ENCODE measurements around the gene XCL2. TPM values are rescaled to one million over a fixed set of nuclear protein-coding genes. Genes with fewer than 3 reads are reported as not detected.
"Not testable (repeated sequence)": the region's sequence is repeated elsewhere in the genome, so short reads cannot be mapped to it uniquely, and the experiment has no call there.

The XCL2 gene, protein sequence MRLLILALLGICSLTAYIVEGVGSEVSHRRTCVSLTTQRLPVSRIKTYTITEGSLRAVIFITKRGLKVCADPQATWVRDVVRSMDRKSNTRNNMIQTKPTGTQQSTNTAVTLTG
- polyA plus RNA-seq: 1 to 10 TPM in 1 of 4 donors, under 1 TPM in 1, not detected in 2; 0.42 to 1.1 TPM
- long read RNA-seq, donor 1: 0 reads
- long read RNA-seq, donor 2: 0 reads
- long read RNA-seq, donor 3, partial matches to known transcripts: 0 of 1 reads
- long read RNA-seq, donor 3, other reads (novel, unspliced or antisense): 0 of 1 reads
- long read RNA-seq, donor 4: 0 reads
- long read RNA-seq, donor 5: 0 reads
- long read RNA-seq, donor 6: 0 reads
- long read RNA-seq, donor 7: 0 reads
- long read RNA-seq, donor 8: 0 reads
- long read RNA-seq, donor 9: 0 reads
- long read RNA-seq, donor 10: 0 reads

GRCh38 chr1:168543840-168544498 is at the start of gene XCL2:
Gene XCL2 (minus strand): TSS chr1:168543997. CDS start chr1:168543964, 33 bp downstream.
- not testable (repeated sequence) for H3K4me3 ChIP-seq (ENCODE audit: low read depth in 1 of 3, low read length in 3 of 3); DNase-seq; H3K4me1 ChIP-seq (ENCODE audit: control insufficient read depth in 3 of 3, insufficient read depth in 2 of 3, low read depth in 1 of 3, low read length in 2 of 3); FAIRE-seq; H3K9me3 ChIP-seq (ENCODE audit: control insufficient read depth in 2 of 2, insufficient read depth in 1 of 2, low read depth in 1 of 2, low read length in 1 of 2); H3K36me3 ChIP-seq (ENCODE audit: control insufficient read depth in 3 of 3, insufficient read depth in 2 of 3, low read depth in 1 of 3, low read length in 3 of 3); H3K27ac ChIP-seq (ENCODE audit: low read depth in 1 of 3, low read length in 2 of 3); H3K27me3 ChIP-seq (ENCODE audit: control insufficient read depth in 3 of 3, insufficient read depth in 3 of 3, low read length in 3 of 3)
- WGBS, 3 donors: 62 to 69% (median 65%) methylated on average over 5 of the region's 8 CpGs

- no peak for FAIRE-seq
Observed at GRCh38 chr1:168591641-168592250, 47.9 kb upstream of the XCL2 start.

GRCh38 chr1:168591066-168591465 is 47.3 kb upstream of the XCL2 start:
- 93 to 98% (median 95%) methylated on average over 5 of the region's 5 CpGs for WGBS, 3 donors
- FAIRE-seq: no peak

More at GRCh38 chr1:168591641-168592250, 47.9 kb upstream of the XCL2 start:
- no peak for DNase-seq
- Histone ChIP-seq H3K27ac (ENCODE audit: low read depth in 1 of 3, low read length in 2 of 3) (no peak overlapping the region), H3K27me3 (ENCODE audit: control insufficient read depth in 3 of 3, insufficient read depth in 3 of 3, low read length in 3 of 3) (no peaks in the 10 kb centered on the region), H3K36me3 (ENCODE audit: control insufficient read depth in 3 of 3, insufficient read depth in 2 of 3, low read depth in 1 of 3, low read length in 3 of 3) (no peaks in the 10 kb centered on the region), H3K4me3 (ENCODE audit: low read depth in 1 of 3, low read length in 3 of 3) (no peak overlapping the region), H3K4me1 (ENCODE audit: control insufficient read depth in 3 of 3, insufficient read depth in 2 of 3, low read depth in 1 of 3, low read length in 2 of 3) (no peaks in the 10 kb centered on the region), H3K9me3 (ENCODE audit: control insufficient read depth in 2 of 2, insufficient read depth in 1 of 2, low read depth in 1 of 2, low read length in 1 of 2) (no peaks in the 10 kb centered on the region)
- WGBS, 3 donors: 36 to 56% (median 46%) methylated on average over 2 of the region's 2 CpGs

GRCh38 chr1:168589167-168589566 is 45.4 kb upstream of the XCL2 start:
- no peak overlapping the region for H3K4me3 ChIP-seq (ENCODE audit: low read depth in 1 of 3, low read length in 3 of 3)
- no peak for FAIRE-seq

More at GRCh38 chr1:168591066-168591465, 47.3 kb upstream of the XCL2 start:
- H3K36me3 ChIP-seq (ENCODE audit: control insufficient read depth in 3 of 3, insufficient read depth in 2 of 3, low read depth in 1 of 3, low read length in 3 of 3): no peaks in the 10 kb centered on the region
- H3K4me1 ChIP-seq (ENCODE audit: control insufficient read depth in 3 of 3, insufficient read depth in 2 of 3, low read depth in 1 of 3, low read length in 2 of 3): no peaks in the 10 kb centered on the region
- no peak overlapping the region for H3K4me3 ChIP-seq (ENCODE audit: low read depth in 1 of 3, low read length in 3 of 3)
- no peaks in the 10 kb centered on the region for H3K27me3 ChIP-seq (ENCODE audit: control insufficient read depth in 3 of 3, insufficient read depth in 3 of 3, low read length in 3 of 3)
- H3K9me3 ChIP-seq (ENCODE audit: control insufficient read depth in 2 of 2, insufficient read depth in 1 of 2, low read depth in 1 of 2, low read length in 1 of 2): no peaks in the 10 kb centered on the region
- H3K27ac ChIP-seq (ENCODE audit: low read depth in 1 of 3, low read length in 2 of 3): no peak overlapping the region
- no peak for DNase-seq

GRCh38 chr1:168585937-168586336 is 42.1 kb upstream of the XCL2 start:
- FAIRE-seq (no peak), DNase-seq (no peak)
- Histone ChIP-seq H3K4me3 (ENCODE audit: low read depth in 1 of 3, low read length in 3 of 3) (no peak overlapping the region), H3K9me3 (ENCODE audit: control insufficient read depth in 2 of 2, insufficient read depth in 1 of 2, low read depth in 1 of 2, low read length in 1 of 2) (no peaks in the 10 kb centered on the region), H3K27ac (ENCODE audit: low read depth in 1 of 3, low read length in 2 of 3) (no peak overlapping the region), H3K36me3 (ENCODE audit: control insufficient read depth in 3 of 3, insufficient read depth in 2 of 3, low read depth in 1 of 3, low read length in 3 of 3) (no peaks in the 10 kb centered on the region), H3K27me3 (ENCODE audit: control insufficient read depth in 3 of 3, insufficient read depth in 3 of 3, low read length in 3 of 3) (no peaks in the 10 kb centered on the region), H3K4me1 (ENCODE audit: control insufficient read depth in 3 of 3, insufficient read depth in 2 of 3, low read depth in 1 of 3, low read length in 2 of 3) (no peaks in the 10 kb centered on the region)
- WGBS, 3 donors: 63 to 100% (median 98%) methylated on average over 1 of the region's 1 CpG

More at GRCh38 chr1:168589167-168589566, 45.4 kb upstream of the XCL2 start:
- Histone ChIP-seq H3K36me3 (ENCODE audit: control insufficient read depth in 3 of 3, insufficient read depth in 2 of 3, low read depth in 1 of 3, low read length in 3 of 3) (no peaks in the 10 kb centered on the region), H3K27ac (ENCODE audit: low read depth in 1 of 3, low read length in 2 of 3) (no peak overlapping the region), H3K27me3 (ENCODE audit: control insufficient read depth in 3 of 3, insufficient read depth in 3 of 3, low read length in 3 of 3) (no peaks in the 10 kb centered on the region), H3K4me1 (ENCODE audit: control insufficient read depth in 3 of 3, insufficient read depth in 2 of 3, low read depth in 1 of 3, low read length in 2 of 3) (no peaks in the 10 kb centered on the region), H3K9me3 (ENCODE audit: control insufficient read depth in 2 of 2, insufficient read depth in 1 of 2, low read depth in 1 of 2, low read length in 1 of 2) (no peaks in the 10 kb centered on the region)
- DNase-seq: no peak
- 78 to 92% (median 79%) methylated on average over 2 of the region's 2 CpGs for WGBS, 3 donors

- DNase-seq (no peak), FAIRE-seq (no peak)
- Histone ChIP-seq H3K4me1 (ENCODE audit: control insufficient read depth in 3 of 3, insufficient read depth in 2 of 3, low read depth in 1 of 3, low read length in 2 of 3) (no peaks in the 10 kb centered on the region), H3K36me3 (ENCODE audit: control insufficient read depth in 3 of 3, insufficient read depth in 2 of 3, low read depth in 1 of 3, low read length in 3 of 3) (no peaks in the 10 kb centered on the region), H3K9me3 (ENCODE audit: control insufficient read depth in 2 of 2, insufficient read depth in 1 of 2, low read depth in 1 of 2, low read length in 1 of 2) (no peaks in the 10 kb centered on the region), H3K27me3 (ENCODE audit: control insufficient read depth in 3 of 3, insufficient read depth in 3 of 3, low read length in 3 of 3) (no peaks in the 10 kb centered on the region), H3K4me3 (ENCODE audit: low read depth in 1 of 3, low read length in 3 of 3) (no peak overlapping the region), H3K27ac (ENCODE audit: low read depth in 1 of 3, low read length in 2 of 3) (no peak overlapping the region)
- 79 to 89% (median 88%) methylated on average over 3 of the region's 3 CpGs for WGBS, 3 donors
Observed at GRCh38 chr1:168585191-168585590, 41.4 kb upstream of the XCL2 start.

GRCh38 chr1:168583571-168583970 is 39.8 kb upstream of the XCL2 start:
- Histone ChIP-seq H3K4me3 (ENCODE audit: low read depth in 1 of 3, low read length in 3 of 3) (no peak overlapping the region), H3K9me3 (ENCODE audit: control insufficient read depth in 2 of 2, insufficient read depth in 1 of 2, low read depth in 1 of 2, low read length in 1 of 2) (no peaks in the 10 kb centered on the region), H3K4me1 (ENCODE audit: control insufficient read depth in 3 of 3, insufficient read depth in 2 of 3, low read depth in 1 of 3, low read length in 2 of 3) (no peaks in the 10 kb centered on the region), H3K36me3 (ENCODE audit: control insufficient read depth in 3 of 3, insufficient read depth in 2 of 3, low read depth in 1 of 3, low read length in 3 of 3) (no peaks in the 10 kb centered on the region), H3K27me3 (ENCODE audit: control insufficient read depth in 3 of 3, insufficient read depth in 3 of 3, low read length in 3 of 3) (no peaks in the 10 kb centered on the region), H3K27ac (ENCODE audit: low read depth in 1 of 3, low read length in 2 of 3) (no peak overlapping the region)
- DNase-seq: no peak
- FAIRE-seq: no peak
- WGBS, 3 donors: 79 to 89% (median 88%) methylated on average over 6 of the region's 6 CpGs

DNA sequence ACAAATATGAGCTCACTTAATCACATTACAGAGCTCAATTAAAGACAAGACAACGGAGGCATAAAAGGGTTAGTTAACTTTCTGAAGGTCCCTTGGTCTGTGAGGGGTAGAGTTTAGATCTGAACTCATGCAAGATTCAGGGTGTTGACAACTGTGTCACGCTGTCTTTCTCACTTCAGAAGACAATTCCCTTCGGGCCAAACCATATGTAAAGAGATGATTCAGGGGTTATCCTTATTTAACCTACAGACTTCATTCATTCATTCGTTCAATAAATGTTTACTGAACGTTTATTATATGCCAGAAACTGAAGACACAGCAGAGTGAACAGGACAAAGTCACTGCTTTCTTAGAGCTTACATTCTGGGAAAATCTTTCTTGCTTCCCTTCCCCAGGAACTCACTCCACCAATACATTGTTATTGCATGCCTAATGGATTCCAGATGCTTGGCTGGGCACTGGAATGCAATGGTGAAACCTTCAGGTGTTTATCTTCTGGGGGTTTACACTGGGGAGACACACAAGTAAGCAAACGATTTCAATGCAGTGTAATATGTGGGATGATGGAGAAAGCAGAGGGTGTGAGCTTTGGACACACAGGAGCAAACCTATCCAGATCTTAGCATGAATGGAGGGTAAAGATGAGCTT is 39.0 kb upstream of the XCL2 start:
- H3K4me1 ChIP-seq (ENCODE audit: control insufficient read depth in 3 of 3, insufficient read depth in 2 of 3, low read depth in 1 of 3, low read length in 2 of 3): no peaks in the 10 kb centered on the region
- whole genome bisulfite sequencing, 3 donors: 66 to 78% (median 73%) methylated on average over 6 of the region's 6 CpGs
- no peaks in the 10 kb centered on the region for H3K36me3 ChIP-seq (ENCODE audit: control insufficient read depth in 3 of 3, insufficient read depth in 2 of 3, low read depth in 1 of 3, low read length in 3 of 3)
- no peaks in the 10 kb centered on the region for H3K27me3 ChIP-seq (ENCODE audit: control insufficient read depth in 3 of 3, insufficient read depth in 3 of 3, low read length in 3 of 3)
- FAIRE-seq (no peak), DNase-seq (no peak)
- H3K9me3 ChIP-seq (ENCODE audit: control insufficient read depth in 2 of 2, insufficient read depth in 1 of 2, low read depth in 1 of 2, low read length in 1 of 2): no peaks in the 10 kb centered on the region
- H3K4me3 ChIP-seq (ENCODE audit: low read depth in 1 of 3, low read length in 3 of 3): no peak overlapping the region
- H3K27ac ChIP-seq (ENCODE audit: low read depth in 1 of 3, low read length in 2 of 3): no peak overlapping the region

All from small intestine (tissue), 16 donors.